GM12878 (cell line): ENCODE results near the gene LITAF. TPM values are rescaled to one million over a fixed set of nuclear protein-coding genes. Genes with fewer than 3 reads are reported as not detected.

Source experiments
- ATAC-seq: fragments of 200-7000 bp; cut with Tn5 transposase; 3 replicates; pipeline ENCODE4 v1.9.1; 2020; ENCODE audit warnings: mild to moderate bottlenecking, moderate library complexity
- BruUV-seq: library from RNA; stranded (reverse); fragments of 400-500 nt; replicated peaks from 2 replicates; lab custom pipeline; 2021; lab: Mats Ljungman, UMichigan
- CTCF ChIA-PET: fragments of 300-600 bp; sonication (Branson Sonifier 250); formaldehyde crosslinking; extraction: SDS; loops from one replicate; lab custom pipeline; 2021; ENCODE audit warnings: inconsistent platforms; lab: Yijun Ruan, JAX
- POLR2A ChIA-PET: fragments of 350-600 bp; formaldehyde crosslinking; extraction: SDS; loops from one replicate; lab custom pipeline; 2021; ENCODE audit warnings: inconsistent platforms; lab: Charles Lee
- RAD21 ChIA-PET: fragments of 300-600 bp; sonication (Branson Sonifier 250); formaldehyde crosslinking; loops from one replicate; lab custom pipeline; 2023; ENCODE audit warnings: antibody characterized with exemption; ENCODE audit not compliant: unreplicated experiment; lab: Charles Lee
- SMC1A ChIA-PET: fragments of 300-600 bp; sonication (Branson Sonifier 250); formaldehyde crosslinking; loops from one replicate; lab custom pipeline; 2023; ENCODE audit not compliant: unreplicated experiment, uncharacterized antibody; lab: Charles Lee
- DNase-seq: peaks from one replicate; pipeline ENCODE4 v3.0.0-alpha.2; 2011; ENCODE audit warnings: low read depth, low spot score
- FAIRE-seq: peaks from 3 replicates; lab custom pipeline; 2011; peaks lifted over from hg19 to GRCh38; lab: Jason Lieb, UNC
- H2AFZ ChIP-seq: 2 replicates; pipeline ENCODE4 v1.6.0; 2011; ENCODE audit warnings: low read depth, low read length, control low read depth; ENCODE audit not compliant: control insufficient read depth
- H3K27ac ChIP-seq: 2 replicates; pipeline ENCODE4 v1.5.1; 2011; ENCODE audit warnings: control low read depth; ENCODE audit not compliant: control insufficient read depth, insufficient read depth
- H3K27me3 ChIP-seq, 2 experiments: replicated peaks in 1 of 2; 2 replicates each; pipeline versions ENCODE4 v1.6.0 to v1.6.1; 2011; ENCODE audit warnings: low read length in 1 of 2; ENCODE audit not compliant: control insufficient read depth in 2 of 2, insufficient read depth in 2 of 2
- H3K36me3 ChIP-seq, 2 experiments: 2 replicates each; pipeline ENCODE4 v1.5.1; 2011; ENCODE audit warnings: low read length in 1 of 2; ENCODE audit not compliant: control insufficient read depth in 2 of 2, insufficient read depth in 2 of 2
- H3K4me1 ChIP-seq: 2 replicates; pipeline ENCODE4 v1.6.1; 2011; ENCODE audit warnings: mild to moderate bottlenecking, low read length, moderate library complexity, mixed read lengths; ENCODE audit not compliant: control insufficient read depth, insufficient read depth
- H3K4me2 ChIP-seq: 2 replicates; pipeline ENCODE4 v1.6.0; 2011; ENCODE audit warnings: control low read depth; ENCODE audit not compliant: control insufficient read depth, insufficient read depth
- H3K4me3 ChIP-seq: fragments of 200-600 bp; sonication (generic); 2 replicates; pipeline ENCODE4 v1.5.1; 2016
- H3K79me2 ChIP-seq: 2 replicates; pipeline ENCODE4 v1.6.0; 2011; ENCODE audit warnings: low read length; ENCODE audit not compliant: control insufficient read depth, insufficient read depth
- H3K9ac ChIP-seq: 2 replicates; pipeline ENCODE4 v1.8.0; 2011; ENCODE audit warnings: low read length, control low read depth, mixed read lengths; ENCODE audit not compliant: control insufficient read depth, insufficient read depth
- H3K9me3 ChIP-seq: replicated peaks from 3 replicates; pipeline ENCODE4 v1.5.1; 2011; ENCODE audit warnings: mild to moderate bottlenecking, low read length; ENCODE audit not compliant: control insufficient read depth, insufficient read depth
- H4K20me1 ChIP-seq: 2 replicates; pipeline ENCODE4 v1.6.0; 2011; ENCODE audit not compliant: control insufficient read depth, insufficient read depth
- ATF3 ChIP-seq: IDR thresholded peaks from 2 replicates; pipeline ENCODE4 v1.6.1; 2011; ENCODE audit warnings: low read depth, mild to moderate bottlenecking, low read length, moderate library complexity, borderline replicate concordance; ENCODE audit errors: extremely low read depth
- DPF2 ChIP-seq: fragments of 450-650 bp; IDR thresholded peaks from 2 replicates; pipeline ENCODE4 v1.6.1; 2017; ENCODE audit warnings: mild to moderate bottlenecking
- ETV6 ChIP-seq, 2 experiments: fragments of 450-650 bp in 1 of 2; IDR thresholded peaks in 1 of 2; conservative IDR thresholded peaks in 1 of 2; 2 replicates each; pipeline ENCODE4 v1.6.1; 2014; ENCODE audit warnings: antibody characterized with exemption in 1 of 2, borderline replicate concordance in 1 of 2, low read depth in 1 of 2, mild to moderate bottlenecking in 1 of 2, moderate library complexity in 1 of 2
- JUND ChIP-seq: IDR thresholded peaks from 2 replicates; pipeline ENCODE4 v1.6.1; 2012; ENCODE audit warnings: low read depth, mild to moderate bottlenecking, low read length, improper control_type of control experiment, moderate library complexity
- KDM1A ChIP-seq: fragments of 200-600 bp; sonication (generic); IDR thresholded peaks from 2 replicates; pipeline ENCODE4 v1.6.1; 2016; ENCODE audit warnings: borderline replicate concordance
- MEF2A ChIP-seq: IDR thresholded peaks from 2 replicates; pipeline ENCODE4 v1.6.1; 2011; ENCODE audit warnings: low read depth, mild to moderate bottlenecking, low read length, moderate library complexity; ENCODE audit not compliant: insufficient read depth
- POU2F2 ChIP-seq: IDR thresholded peaks from 3 replicates; pipeline ENCODE4 v1.6.1; 2011; ENCODE audit warnings: low read depth, mild to moderate bottlenecking, low read length, borderline replicate concordance
- SREBF2 ChIP-seq: IDR thresholded peaks from 2 replicates; pipeline ENCODE4 v1.6.1; 2012; ENCODE audit warnings: mild to moderate bottlenecking, low read length
- SUZ12 ChIP-seq: fragments of 200-600 bp; sonication (generic); IDR thresholded peaks from one replicate; pipeline ENCODE4 v1.6.1; 2018; ENCODE audit warnings: antibody characterized with exemption, mild to moderate bottlenecking; ENCODE audit not compliant: unreplicated experiment
- ZNF207 ChIP-seq: fragments of 450-650 bp; IDR thresholded peaks from 2 replicates; pipeline ENCODE4 v1.6.1; 2014; ENCODE audit warnings: antibody characterized with exemption, mild to moderate bottlenecking, borderline replicate concordance
- ZNF217 ChIP-seq: fragments of 450-650 bp; IDR thresholded peaks from 2 replicates; pipeline ENCODE4 v1.6.1; 2017; ENCODE audit warnings: antibody characterized with exemption, mild to moderate bottlenecking
- ZNF592 ChIP-seq: fragments of 450-650 bp; IDR thresholded peaks from 2 replicates; pipeline ENCODE4 v1.6.1; 2017; ENCODE audit warnings: mild to moderate bottlenecking, moderate library complexity
- WGBS: methylation state at CpG from one replicate; pipeline ENCODE4 v1.1.6; 2016; ENCODE audit warnings: low lambda C conversion rate; ENCODE audit not compliant: insufficient replicate concordance, insufficient coverage; ENCODE audit errors: missing lambda C conversion rate; 5-methylcytosine and 5-hydroxymethylcytosine counted together
- in situ Hi-C: fragments of 300-500 bp; cut with MboI; formaldehyde crosslinking; loops from 9 replicates; pipeline ENCODE4 v1.14.3; 2018; ENCODE audit warnings: mixed read lengths
- intact Hi-C: fragments of 100-400 bp; cut with micrococcal nuclease; formaldehyde crosslinking; loops from one replicate; pipeline ENCODE4 v1.14.2; 2022; ENCODE audit not compliant: unreplicated experiment
- polyA plus RNA-seq, 11 experiments: library from polyadenylated mRNA; depleted of rRNA in 4 of 11; unstranded in 6 of 11; stranded (reverse) in 5 of 11; fragments of >200 nt; fragmentation: Nextera tagmentation in 4 of 11; fragmentation: Illumina TruSeq in 1 of 11; extraction: Ambion mirVana in 4 of 11; extraction: Trizol in 1 of 11; gene quantifications; 1 replicate in 1 of 11; 2 replicates in 10 of 11; pipeline versions ENCODE4 v1.2.1 to v1.2.3, GENCODE V29; 2011 to 2016; ENCODE audit warnings: inconsistent platforms in 2 of 11, missing spikeins in 2 of 11, low read depth in 1 of 11
- total RNA-seq, 4 experiments: library from RNA; depleted of rRNA in 3 of 4; stranded (reverse); fragments of >200 nt in 3 of 4; fragmentation: Illumina TruSeq in 1 of 4; extraction: Trizol in 1 of 4; gene quantifications; 2 replicates each; pipeline versions ENCODE4 v1.2.1 to v1.2.3, GENCODE V29; 2013 to 2021

Gene LITAF
- total and polyA plus RNA-seq, 10 of the 15 experiments (the other 5 are each of a cell fraction or from before 2014, with no cell fraction given) = 99.2 to 211 (median 147) TPM

GRCh38 chr16:11511801-11512200 lies 74.9 kb downstream of the LITAF start (continued):
- TF ChIP-seq ZNF592 (no peak), ZNF217 (no peak), SREBF2 (no peak), MEF2A (no peak), DPF2 (no peak), ETV6 (conservative IDR thresholded peaks at IDR 0.05 in 1 of 2, IDR thresholded peaks at IDR 0.05 in 1 of 2; ENCODE audit: borderline replicate concordance in 1 of 2, low read depth in 1 of 2) (no peak), JUND (no peak), SUZ12 (no peak), ZNF207 (no peak), KDM1A (no peak)

GRCh38 chr16:11511328-11511727 lies 75.4 kb downstream of the LITAF start:
- POLR2A ChIA-PET = no interaction called here
- 71% methylated on average over 2 of the region's 2 CpGs for WGBS
- in situ Hi-C loops = no loop called here

More at GRCh38 chr16:11511328-11511727, 75.4 kb downstream of the LITAF start:
- H4K20me1 ChIP-seq = no peaks in the 10 kb centered on the region
- H2AFZ ChIP-seq = no peak overlapping the region
- no peak overlapping the region for H3K9ac ChIP-seq
- FAIRE-seq (no peak), DNase-seq (no peak), ATAC-seq (no peak)
- ChIA-PET SMC1A (no interaction called here), CTCF (no interaction called here), RAD21 (no interaction called here)
- intact Hi-C loops = no loop called here
- H3K4me3 ChIP-seq = no peak overlapping the region
- H3K4me1 ChIP-seq = peaks cover 6% of the 10 kb centered on the region; the same call in 1 of the 2 replicates
- no peaks in the 10 kb centered on the region for H3K36me3 ChIP-seq
- no peaks in the 10 kb centered on the region for H3K79me2 ChIP-seq
- no peak overlapping the region for H3K4me2 ChIP-seq
- H3K27me3 ChIP-seq = no peaks in the 10 kb centered on the region
- BruUV-seq = no TSS peak
- no peak overlapping the region for H3K27ac ChIP-seq
- no peak for TF ChIP-seq ZNF217
- TF ChIP-seq POU2F2 = no peak
- TF ChIP-seq ATF3 = no peak
- H3K9me3 ChIP-seq = no peaks in the 10 kb centered on the region; the same call in 2 of the 3 replicates
